HG03039 (cell line): Measurements from ENCODE around the gene RTCB.

Source experiments
- ATAC-seq: cut with Tn5 transposase; IDR thresholded peaks from one replicate; pipeline ENCODE4 v1.9.1; 2021; ENCODE audit warnings: mild to moderate bottlenecking, moderate library complexity; ENCODE audit not compliant: unreplicated experiment

RTCB gene

DNA sequence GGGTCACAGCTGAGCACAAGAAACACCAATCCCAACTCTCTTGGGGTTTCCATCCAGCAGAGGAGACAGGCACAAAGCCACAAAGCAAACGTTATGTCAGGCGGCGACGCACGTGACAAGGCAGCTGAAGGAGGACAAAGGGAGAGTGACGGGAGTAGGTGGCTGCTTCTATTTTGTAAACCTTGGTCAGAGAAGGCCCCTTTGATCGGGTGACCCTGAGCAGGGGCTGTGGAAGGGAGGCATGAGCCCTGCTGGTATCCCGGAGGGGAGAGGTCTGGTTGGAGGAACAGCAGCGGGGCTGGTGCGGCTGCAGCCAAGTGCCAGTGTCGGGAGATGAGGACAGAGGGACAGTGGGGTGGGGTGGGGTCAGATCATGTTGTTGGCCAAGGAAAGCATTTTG, 71.6 kb downstream of the RTCB start:
- ATAC-seq: no peak

- no peak for ATAC-seq
Measured at GRCh38 chr22:32339190-32340012, 72.6 kb downstream of the RTCB start.

DNA sequence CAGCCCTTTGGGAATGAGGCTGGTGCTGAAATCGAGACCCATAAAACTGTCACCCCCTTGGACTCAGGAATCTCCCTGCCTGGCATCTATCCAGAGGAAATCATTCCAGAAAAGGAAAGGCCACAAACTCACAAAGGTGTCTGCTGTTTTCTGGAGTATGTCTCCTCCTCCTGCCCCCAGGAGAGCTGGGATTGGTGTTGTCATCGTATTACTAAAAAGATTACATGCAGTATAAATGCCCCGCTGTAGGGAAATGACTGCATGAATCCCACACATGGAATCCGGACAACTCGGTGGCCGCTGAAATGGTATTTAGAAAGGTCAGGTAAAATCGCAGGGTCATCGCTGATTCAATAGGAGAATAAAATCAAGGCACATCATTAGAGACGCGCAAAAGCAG, 73.3 kb downstream of the RTCB start:
- no peak for ATAC-seq
